Measurements from ENCODE around the gene MAMSTR. TPM values are rescaled to one million over a fixed set of nuclear protein-coding genes. Genes with fewer than 3 reads are reported as not detected.
"Not testable (repeated sequence)": the region's sequence is repeated elsewhere in the genome, so short reads cannot be mapped to it uniquely, and the experiment has no call there.

The MAMSTR gene
- total and polyA plus RNA-seq, 10 of the 15 experiments (the other 5 are each of a cell fraction or from before 2014, with no cell fraction given) = 0.04 to 0.73 (median 0.31) TPM; not detected in 1

- TF ChIP-seq SMC3 (IDR thresholded peaks at IDR 0.05; ENCODE audit: borderline replicate concordance, low read length) = no peak
- no peak for TF ChIP-seq IRF5 (IDR thresholded peaks at IDR 0.05; ENCODE audit: borderline replicate concordance)
- TF ChIP-seq RB1 (IDR thresholded peaks at IDR 0.05; ENCODE audit: borderline replicate concordance) = no peak
These were observed 23.0 kb downstream of the MAMSTR start (continued) for GRCh38 chr19:48696353-48697010.

- ChIA-PET RAD21 (ENCODE audit: unreplicated experiment) (interaction anchor here (1.3 kb wide), 1 partner anchor 147 kb away, joined by 3 read pairs; no protein-coding TSS in a partner anchor), CTCF (interaction anchor here (1.1 to 1.2 kb wide), 2 partner anchors 9 to 146 kb away, joined by 3 to 4 read pairs; no protein-coding TSS in a partner anchor), POLR2A (no interaction called here), SMC1A (ENCODE audit: uncharacterized antibody, unreplicated experiment) (no interaction called here)
- Histone ChIP-seq H3K4me2 (ENCODE audit: control insufficient read depth, insufficient read depth) (no peak within 1 kb of the TSS), H3K27ac (ENCODE audit: control insufficient read depth, insufficient read depth) (no peak within 1 kb of the TSS), H2AFZ (ENCODE audit: control insufficient read depth, low read depth, low read length) (no peak within 1 kb of the TSS), H3K9ac (ENCODE audit: control insufficient read depth, insufficient read depth, low read length) (no peak within 1 kb of the TSS), H3K27me3 (replicated peaks in 1 of 2; ENCODE audit: control insufficient read depth in 2 of 2, insufficient read depth in 2 of 2, low read length in 1 of 2) (peaks cover 0 to 2% of the 10 kb centered on the region in 2 experiments; a peak in 3 of 4 replicates), H3K4me1 (ENCODE audit: control insufficient read depth, insufficient read depth, low read length) (no peaks in the 10 kb centered on the region; the same call in 1 of the 2 replicates), H3K4me3 (no peak within 1 kb of the TSS), H3K36me3 (ENCODE audit: control insufficient read depth in 2 of 2, insufficient read depth in 2 of 2, low read length in 1 of 2) (no peaks in the 10 kb centered on the region), H3K9me3 (replicated peaks; ENCODE audit: control insufficient read depth, insufficient read depth, low read length) (no peaks in the 10 kb centered on the region), H3K79me2 (ENCODE audit: control insufficient read depth, insufficient read depth, low read length) (no peaks in the 10 kb centered on the region), H4K20me1 (ENCODE audit: control insufficient read depth, insufficient read depth) (no peaks in the 10 kb centered on the region)
- no peak for TF ChIP-seq RB1 (IDR thresholded peaks at IDR 0.05; ENCODE audit: borderline replicate concordance)
- no peak for TF ChIP-seq FOS (IDR thresholded peaks at IDR 0.05; ENCODE audit: borderline replicate concordance, extremely low read depth, insufficient read length)
- TF ChIP-seq TAF1 (IDR thresholded peaks at IDR 0.05; ENCODE audit: borderline replicate concordance, low read depth, low read length) = no peak
- TF ChIP-seq E4F1 (IDR thresholded peaks at IDR 0.05; ENCODE audit: borderline replicate concordance, partially characterized antibody) = no peak
- no peak for TF ChIP-seq GABPA (IDR thresholded peaks at IDR 0.05; ENCODE audit: low read depth)
- TF ChIP-seq NRF1 (conservative IDR thresholded peaks at IDR 0.05; ENCODE audit: low read depth, low read length) = no peak
- no peak for TF ChIP-seq SREBF1 (IDR thresholded peaks at IDR 0.05; ENCODE audit: low read length)
- TF ChIP-seq PAX8 (IDR thresholded peaks at IDR 0.05) = no peak
- in situ Hi-C loops (cut with MboI) (no loop called here), intact Hi-C loops (cut with micrococcal nuclease; ENCODE audit: unreplicated experiment) (no loop called here)
- BruUV-seq (replicated peaks) = no TSS peak
- no peak for FAIRE-seq
- no peak for ATAC-seq
- no peak for DNase-seq (ENCODE audit: low read depth, low spot score)
- 24% methylated on average over 15 of the region's 16 CpGs for WGBS (ENCODE audit: insufficient coverage, insufficient replicate concordance, low lambda C conversion rate, missing lambda C conversion rate)
These were observed 23.7 kb downstream of the MAMSTR start, which contains the start of gene FUT2 for GRCh38 chr19:48695743-48696352. Gene FUT2 (plus strand): TSS chr19:48695971. CDS start chr19:48702957, 6,986 bp downstream.

GRCh38 chr19:48693629-48694028 is 25.9 kb downstream of the MAMSTR start:
- H2AFZ ChIP-seq (ENCODE audit: control insufficient read depth, low read depth, low read length); H3K4me3 ChIP-seq; H3K4me2 ChIP-seq (ENCODE audit: control insufficient read depth, insufficient read depth); in situ Hi-C loops (cut with MboI); H3K4me1 ChIP-seq (ENCODE audit: control insufficient read depth, insufficient read depth, low read length); H3K79me2 ChIP-seq (ENCODE audit: control insufficient read depth, insufficient read depth, low read length); BruUV-seq (replicated peaks); FAIRE-seq; SMC1A ChIA-PET (ENCODE audit: uncharacterized antibody, unreplicated experiment); H3K9me3 ChIP-seq (replicated peaks; ENCODE audit: control insufficient read depth, insufficient read depth, low read length); ATAC-seq; H3K36me3 ChIP-seq (ENCODE audit: control insufficient read depth in 2 of 2, insufficient read depth in 2 of 2, low read length in 1 of 2); H3K27ac ChIP-seq (ENCODE audit: control insufficient read depth, insufficient read depth); POLR2A ChIA-PET; RAD21 ChIA-PET (ENCODE audit: unreplicated experiment); H3K9ac ChIP-seq (ENCODE audit: control insufficient read depth, insufficient read depth, low read length); DNase-seq (ENCODE audit: low read depth, low spot score); H3K27me3 ChIP-seq (replicated peaks in 1 of 2; ENCODE audit: control insufficient read depth in 2 of 2, insufficient read depth in 2 of 2, low read length in 1 of 2); intact Hi-C loops (cut with micrococcal nuclease; ENCODE audit: unreplicated experiment); H4K20me1 ChIP-seq (ENCODE audit: control insufficient read depth, insufficient read depth): not testable (repeated sequence)
- CTCF ChIA-PET = interaction anchor here (1.1 to 1.3 kb wide), 2 partner anchors 19 to 110 kb away, joined by 3 to 4 read pairs; no protein-coding TSS in a partner anchor
- 64% methylated on average over 9 of the region's 9 CpGs for WGBS (ENCODE audit: insufficient coverage, insufficient replicate concordance, low lambda C conversion rate, missing lambda C conversion rate)
